Endothelial cell of umbilical vein (primary cell): Measurements from ENCODE around the gene PIBF1. TPM values are rescaled to one million over a fixed set of nuclear protein-coding genes. Genes with fewer than 3 reads are reported as not detected.

Experiments
- BruUV-seq: library from RNA; stranded (reverse); fragments of 400-500 nt; replicated peaks from 2 replicates; lab custom pipeline; 2021; lab: Mats Ljungman, UMichigan
- CTCF ChIA-PET: fragments of 300-600, 350-600 bp; sonication (Branson Sonifier 250); formaldehyde crosslinking; loops from one replicate; lab custom pipeline; 2021; ENCODE audit warnings: antibody characterized with exemption, inconsistent platforms; lab: Charles Lee
- POLR2A ChIA-PET: fragments of 300-600, 350-600 bp; sonication (Branson Sonifier 250); formaldehyde crosslinking; loops from one replicate; lab custom pipeline; 2021; ENCODE audit warnings: antibody characterized with exemption, inconsistent platforms; lab: Charles Lee
- DNase-seq: peaks from one replicate; pipeline ENCODE4 v3.0.0-alpha.2; 2011; ENCODE audit warnings: low read depth, low spot score
- FAIRE-seq: peaks from 2 replicates; lab custom pipeline; 2011; peaks lifted over from hg19 to GRCh38; lab: Jason Lieb, UNC
- H2AFZ ChIP-seq: 2 replicates; pipeline ENCODE4 v1.6.0; 2012; ENCODE audit warnings: low read depth, low read length, control low read depth, inconsistent platforms
- H3K27ac ChIP-seq: 2 replicates; pipeline ENCODE4 v1.5.1; 2011; ENCODE audit warnings: low read depth, mild to moderate bottlenecking, control low read depth, low read length, moderate library complexity; ENCODE audit not compliant: insufficient read depth
- H3K27me3 ChIP-seq, 2 experiments: 2 replicates each; pipeline versions ENCODE4 v1.6.0 to v1.6.1; 2011; ENCODE audit warnings: low read length in 2 of 2, mixed read lengths in 1 of 2; ENCODE audit not compliant: control insufficient read depth in 2 of 2, insufficient read depth in 2 of 2
- H3K36me3 ChIP-seq, 2 experiments: 2 replicates in 1 of 2; 3 replicates in 1 of 2; pipeline ENCODE4 v1.5.1; 2011; ENCODE audit warnings: low read length in 2 of 2, mild to moderate bottlenecking in 1 of 2, moderate library complexity in 1 of 2; ENCODE audit not compliant: control insufficient read depth in 2 of 2, insufficient read depth in 2 of 2; ENCODE audit errors: extremely low read depth in 1 of 2
- H3K4me1 ChIP-seq: 3 replicates; pipeline ENCODE4 v1.5.1; 2011; ENCODE audit warnings: mild to moderate bottlenecking, low read length; ENCODE audit not compliant: control insufficient read depth, insufficient read depth; ENCODE audit errors: extremely low read depth
- H3K4me2 ChIP-seq: 2 replicates; pipeline ENCODE4 v1.6.1; 2011; ENCODE audit warnings: low read length, control low read depth, mixed read lengths; ENCODE audit not compliant: insufficient read depth
- H3K4me3 ChIP-seq, 3 experiments: fragments of 200-600 bp in 1 of 3; sonication (generic), shearing (Covaris generic) in 1 of 3; replicated peaks in 1 of 3; 2 replicates each; pipeline ENCODE4 v1.5.1; 2011 to 2016; ENCODE audit warnings: control low read depth in 3 of 3, low read length in 3 of 3, mild to moderate bottlenecking in 2 of 3, inconsistent platforms in 1 of 3, low read depth in 1 of 3, moderate library complexity in 1 of 3; ENCODE audit not compliant: insufficient read depth in 1 of 3
- H3K79me2 ChIP-seq: 2 replicates; pipeline ENCODE4 v1.6.0; 2012; ENCODE audit warnings: low read length, inconsistent platforms; ENCODE audit not compliant: control insufficient read depth, insufficient read depth
- H3K9ac ChIP-seq: replicated peaks from 2 replicates; pipeline ENCODE3; 2011; ENCODE audit warnings: low read length, control low read depth; ENCODE audit not compliant: insufficient read depth; ENCODE audit errors: extremely low read depth
- H3K9me1 ChIP-seq: replicated peaks from 3 replicates; pipeline ENCODE4 v1.6.0; 2011; ENCODE audit warnings: mild to moderate bottlenecking, low read length; ENCODE audit not compliant: control insufficient read depth, insufficient read depth; ENCODE audit errors: extremely low read depth
- H3K9me3 ChIP-seq: replicated peaks from 2 replicates; pipeline ENCODE4 v1.5.1; 2012; ENCODE audit warnings: low read length, inconsistent platforms; ENCODE audit not compliant: control insufficient read depth, insufficient read depth
- H4K20me1 ChIP-seq: replicated peaks from 2 replicates; pipeline ENCODE3; 2011; ENCODE audit warnings: mild to moderate bottlenecking, low read length; ENCODE audit not compliant: control insufficient read depth, insufficient read depth; ENCODE audit errors: extremely low read depth
- EZH2 ChIP-seq: IDR thresholded peaks from 2 replicates; pipeline ENCODE4 v1.6.1; 2012; ENCODE audit warnings: borderline replicate concordance, low read depth, mild to moderate bottlenecking, moderate library complexity, low read length, inconsistent platforms; ENCODE audit not compliant: severe bottlenecking
- FOS ChIP-seq: IDR thresholded peaks from 2 replicates; pipeline ENCODE4 v1.6.1; 2011; ENCODE audit warnings: mild to moderate bottlenecking, low read length, moderate library complexity, borderline replicate concordance; ENCODE audit not compliant: insufficient read depth
- GATA2 ChIP-seq: IDR thresholded peaks from 2 replicates; pipeline ENCODE4 v1.7.0; 2011; ENCODE audit warnings: low read depth, mild to moderate bottlenecking, moderate library complexity, mixed read lengths, low read length; ENCODE audit not compliant: insufficient read length, insufficient read depth
- JUN ChIP-seq: IDR thresholded peaks from 2 replicates; pipeline ENCODE4 v1.6.1; 2011; ENCODE audit warnings: borderline replicate concordance, low read depth; ENCODE audit not compliant: insufficient read length, insufficient read depth
- MAX ChIP-seq: IDR thresholded peaks from 2 replicates; pipeline ENCODE4 v1.6.1; 2011; ENCODE audit not compliant: insufficient read depth, insufficient read length
- MYC ChIP-seq: IDR thresholded peaks from one replicate; pipeline ENCODE4 v1.6.1; 2011; ENCODE audit warnings: mild to moderate bottlenecking, low read depth, low read length
- POLR2A ChIP-seq: IDR thresholded peaks from 2 replicates; pipeline ENCODE4 v1.6.1; 2012; ENCODE audit warnings: low read depth, mild to moderate bottlenecking, control low read depth, low read length
- POLR2AphosphoS5 ChIP-seq: IDR thresholded peaks from 2 replicates; pipeline ENCODE4 v1.6.1; 2012; ENCODE audit warnings: low read depth, mild to moderate bottlenecking, control low read depth, low read length, moderate library complexity; ENCODE audit not compliant: insufficient read depth
- dilution Hi-C: fragments of 300-500 bp; cut with MboI; formaldehyde crosslinking; loops from one replicate; pipeline ENCODE4 v1.15.0; 2019; ENCODE audit warnings: low sequenced_read_pairs; ENCODE audit not compliant: extremely low pct_ligation_motif_present
- intact Hi-C: fragments of 100-400 bp; cut with micrococcal nuclease; formaldehyde crosslinking; loops from one replicate; pipeline ENCODE4 v1.10.0; 2022
- polyA plus RNA-seq, 4 experiments: library from polyadenylated mRNA; depleted of rRNA in 3 of 4; stranded (reverse) in 3 of 4; unstranded in 1 of 4; fragments of >200 nt; gene quantifications; 2 replicates each; pipeline versions ENCODE4 v1.2.1 to v1.2.3, GENCODE V29; 2011 to 2012; ENCODE audit warnings: missing spikeins in 1 of 4
- total RNA-seq: library from RNA; stranded (reverse); gene quantifications from 2 replicates; pipeline ENCODE4 v1.2.3, GENCODE V29; 2021
- TF ChIP-seq, protein P1 (sequence below), 2 donors: IDR thresholded peaks; 1 replicate in 1 of 2; 2 replicates in 1 of 2; pipeline ENCODE4 v1.5.1; 2011; ENCODE audit warnings: low read length in 2 of 2, mild to moderate bottlenecking in 2 of 2, moderate library complexity in 2 of 2, control low read depth in 1 of 2, inconsistent platforms in 1 of 2, low read depth in 1 of 2; ENCODE audit not compliant: insufficient read depth in 1 of 2; ENCODE audit errors: extremely low read depth in 1 of 2

The PIBF1 gene
- total and polyA plus RNA-seq, 2 donors (not counting 3 experiments of a cell fraction or from before 2014, with no cell fraction given): 1.4 to 18.4 TPM

DNA sequence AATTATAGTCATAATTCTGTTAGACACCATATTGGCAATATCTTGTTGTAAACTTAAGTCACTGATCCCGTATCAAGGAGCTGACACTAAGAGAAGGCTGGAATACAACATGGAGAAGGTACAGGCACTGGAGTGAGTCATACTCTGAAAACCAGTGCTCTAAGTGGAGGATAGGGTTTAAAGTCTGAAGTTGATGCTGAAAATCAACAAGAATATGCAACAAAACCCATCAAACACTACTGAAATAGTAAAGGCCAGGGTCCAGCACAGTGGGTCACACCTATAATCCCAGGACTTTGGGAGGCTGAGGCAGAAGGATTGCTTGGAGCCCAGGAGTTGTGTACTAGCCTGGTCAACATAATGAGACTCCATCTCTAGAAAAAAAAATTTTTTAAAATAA, 203.7 kb downstream of the PIBF1 start:
- POLR2A ChIA-PET: no interaction called here
- intact Hi-C loops: no loop called here

More for the DNA sequence above, 203.7 kb downstream of the PIBF1 start:
- Histone ChIP-seq H3K36me3 (peaks cover 0 to 2% of the 10 kb centered on the region in 2 experiments), H2AFZ (no peak overlapping the region), H3K4me2 (no peak overlapping the region), H3K27me3 (no peaks in the 10 kb centered on the region), H3K27ac (no peak overlapping the region), H3K9me1 (no peaks in the 10 kb centered on the region), H3K4me3 (no peak overlapping the region), H3K79me2 (no peaks in the 10 kb centered on the region), H3K4me1 (no peaks in the 10 kb centered on the region), H3K9ac (no peak overlapping the region), H4K20me1 (no peaks in the 10 kb centered on the region), H3K9me3 (no peaks in the 10 kb centered on the region)
- no TSS peak for BruUV-seq
- dilution Hi-C loops: no loop called here
- DNase-seq: no peak
- CTCF ChIA-PET: no interaction called here
- no peak for FAIRE-seq
- TF ChIP-seq POLR2A (no peak), POLR2AphosphoS5 (no peak), GATA2 (no peak), EZH2 (no peak), MAX (no peak), MYC (no peak), JUN (no peak), FOS (no peak)
- TF ChIP-seq, protein P1, sequence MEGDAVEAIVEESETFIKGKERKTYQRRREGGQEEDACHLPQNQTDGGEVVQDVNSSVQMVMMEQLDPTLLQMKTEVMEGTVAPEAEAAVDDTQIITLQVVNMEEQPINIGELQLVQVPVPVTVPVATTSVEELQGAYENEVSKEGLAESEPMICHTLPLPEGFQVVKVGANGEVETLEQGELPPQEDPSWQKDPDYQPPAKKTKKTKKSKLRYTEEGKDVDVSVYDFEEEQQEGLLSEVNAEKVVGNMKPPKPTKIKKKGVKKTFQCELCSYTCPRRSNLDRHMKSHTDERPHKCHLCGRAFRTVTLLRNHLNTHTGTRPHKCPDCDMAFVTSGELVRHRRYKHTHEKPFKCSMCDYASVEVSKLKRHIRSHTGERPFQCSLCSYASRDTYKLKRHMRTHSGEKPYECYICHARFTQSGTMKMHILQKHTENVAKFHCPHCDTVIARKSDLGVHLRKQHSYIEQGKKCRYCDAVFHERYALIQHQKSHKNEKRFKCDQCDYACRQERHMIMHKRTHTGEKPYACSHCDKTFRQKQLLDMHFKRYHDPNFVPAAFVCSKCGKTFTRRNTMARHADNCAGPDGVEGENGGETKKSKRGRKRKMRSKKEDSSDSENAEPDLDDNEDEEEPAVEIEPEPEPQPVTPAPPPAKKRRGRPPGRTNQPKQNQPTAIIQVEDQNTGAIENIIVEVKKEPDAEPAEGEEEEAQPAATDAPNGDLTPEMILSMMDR (IDR thresholded peaks at IDR 0.05; ENCODE audit: extremely low read depth in 1 of 2, insufficient read depth in 1 of 2, low read depth in 1 of 2, low read length in 2 of 2): no peak
